Left lung (tissue), 10 donors: Measurements from ENCODE around the gene AMBP. TPM values are rescaled to one million over a fixed set of nuclear protein-coding genes. Genes with fewer than 3 reads are reported as not detected.

Source experiments
- ATAC-seq: fragments of 200-7000 bp; cut with Tn5 transposase; one replicate; pipeline ENCODE4 v1.9.1; 2020; ENCODE audit warnings: moderate library complexity
- DNase-seq, 4 donors: peaks; one replicate each; pipeline ENCODE4 v3.0.0-alpha.2; 2013 to 2020
- H3K27ac ChIP-seq, 2 donors: fragments of 200-600 bp; sonication (generic) in 1 of 2; one replicate each; pipeline versions ENCODE4 v1.5.0 to v1.8.0; 2020 to 2021
- H3K27me3 ChIP-seq, 2 donors: fragments of 200-600 bp; sonication (generic) in 1 of 2; one replicate each; pipeline versions ENCODE4 v1.5.0 to v1.8.0; 2020 to 2021
- H3K36me3 ChIP-seq, 2 donors: fragments of 200-600 bp; sonication (generic) in 1 of 2; one replicate each; pipeline versions ENCODE4 v1.5.0 to v1.8.0; 2020 to 2021
- H3K4me1 ChIP-seq, 2 donors: fragments of 200-600 bp; one replicate each; pipeline ENCODE4 v1.8.0; 2021
- H3K4me3 ChIP-seq, 2 donors: fragments of 200-600 bp; sonication (generic) in 1 of 2; one replicate each; pipeline versions ENCODE4 v1.5.0 to v1.8.0; 2020 to 2021; ENCODE audit warnings: mild to moderate bottlenecking in 1 of 2
- H3K9me3 ChIP-seq, 2 donors: fragments of 200-600 bp; sonication (generic) in 1 of 2; one replicate each; pipeline versions ENCODE4 v1.5.0 to v1.8.0; 2020 to 2021
- intact Hi-C, 2 donors: fragments of 100-400 bp; cut with DNase I; formaldehyde crosslinking; loops; one replicate each; pipeline versions ENCODE4 v1.11.2 to v1.14.2; 2022
- polyA plus RNA-seq, 6 donors: library from polyadenylated mRNA; unstranded; fragments of 120-200 nt; gene quantifications; one replicate each; pipeline ENCODE4 v1.2.1, GENCODE V29; 2013; ENCODE audit not compliant: insufficient read length in 6 of 6
- total RNA-seq, 2 donors: library from RNA; stranded (reverse); fragmentation: NEBNext Ultra II Directional; extraction: Animal tissue kit (Norgen Biotek cat#: 25700); gene quantifications; one replicate each; pipeline ENCODE4 v1.2.1, GENCODE V29; 2021
- TF ChIP-seq, protein P1 (sequence below), 2 donors: fragments of 200-600 bp; sonication (generic) in 1 of 2; IDR thresholded peaks; one replicate each; pipeline versions ENCODE4 v1.5.0 to v1.8.0; 2021; ENCODE audit warnings: antibody characterized with exemption in 2 of 2
- donor health status: DM: no; HTN: yes; CAD: no.
- donor health status: DM: no; HTN: no; CAD: no.

Gene AMBP
- total and polyA plus RNA-seq, 8 donors = 1.2 to 5.5 (median 2.5) TPM; not detected in 1

GRCh38 chr9:114039484-114039883 lies 38.6 kb downstream of the AMBP start:
- intact Hi-C loops = loop anchor here in 1 of 2 donors (10.0 kb wide), 2 partner anchors 235 to 305 kb away; no protein-coding TSS in a partner anchor
- H3K4me3 ChIP-seq = no peak overlapping the region
- H3K27me3 ChIP-seq = no peaks in the 10 kb centered on the region
- no peak overlapping the region for H3K27ac ChIP-seq
- peaks cover 0 to 42% of the 10 kb centered on the region in 2 donors for H3K36me3 ChIP-seq
- ATAC-seq = no peak
- TF ChIP-seq, protein P1, sequence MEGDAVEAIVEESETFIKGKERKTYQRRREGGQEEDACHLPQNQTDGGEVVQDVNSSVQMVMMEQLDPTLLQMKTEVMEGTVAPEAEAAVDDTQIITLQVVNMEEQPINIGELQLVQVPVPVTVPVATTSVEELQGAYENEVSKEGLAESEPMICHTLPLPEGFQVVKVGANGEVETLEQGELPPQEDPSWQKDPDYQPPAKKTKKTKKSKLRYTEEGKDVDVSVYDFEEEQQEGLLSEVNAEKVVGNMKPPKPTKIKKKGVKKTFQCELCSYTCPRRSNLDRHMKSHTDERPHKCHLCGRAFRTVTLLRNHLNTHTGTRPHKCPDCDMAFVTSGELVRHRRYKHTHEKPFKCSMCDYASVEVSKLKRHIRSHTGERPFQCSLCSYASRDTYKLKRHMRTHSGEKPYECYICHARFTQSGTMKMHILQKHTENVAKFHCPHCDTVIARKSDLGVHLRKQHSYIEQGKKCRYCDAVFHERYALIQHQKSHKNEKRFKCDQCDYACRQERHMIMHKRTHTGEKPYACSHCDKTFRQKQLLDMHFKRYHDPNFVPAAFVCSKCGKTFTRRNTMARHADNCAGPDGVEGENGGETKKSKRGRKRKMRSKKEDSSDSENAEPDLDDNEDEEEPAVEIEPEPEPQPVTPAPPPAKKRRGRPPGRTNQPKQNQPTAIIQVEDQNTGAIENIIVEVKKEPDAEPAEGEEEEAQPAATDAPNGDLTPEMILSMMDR (IDR thresholded peaks at IDR 0.05) = no peak
- H3K4me1 ChIP-seq = no peaks in the 10 kb centered on the region
- H3K9me3 ChIP-seq = no peaks in the 10 kb centered on the region
- no peak for DNase-seq

- no peaks in the 10 kb centered on the region for H3K9me3 ChIP-seq
- ATAC-seq (no peak), DNase-seq (no peak)
- TF ChIP-seq, protein P1 (IDR thresholded peaks at IDR 0.05) = no peak
- no peak overlapping the region for H3K27ac ChIP-seq
- H3K4me3 ChIP-seq = no peak overlapping the region
- peaks cover 0 to 46% of the 10 kb centered on the region in 2 donors for H3K36me3 ChIP-seq
- intact Hi-C loops = loop anchor here in 1 of 2 donors (10.0 kb wide), 2 partner anchors 234 to 304 kb away; no protein-coding TSS in a partner anchor
- no peaks in the 10 kb centered on the region for H3K27me3 ChIP-seq
- H3K4me1 ChIP-seq = no peaks in the 10 kb centered on the region
Observed at GRCh38 chr9:114038724-114039313, 39.3 kb downstream of the AMBP start.

DNA sequence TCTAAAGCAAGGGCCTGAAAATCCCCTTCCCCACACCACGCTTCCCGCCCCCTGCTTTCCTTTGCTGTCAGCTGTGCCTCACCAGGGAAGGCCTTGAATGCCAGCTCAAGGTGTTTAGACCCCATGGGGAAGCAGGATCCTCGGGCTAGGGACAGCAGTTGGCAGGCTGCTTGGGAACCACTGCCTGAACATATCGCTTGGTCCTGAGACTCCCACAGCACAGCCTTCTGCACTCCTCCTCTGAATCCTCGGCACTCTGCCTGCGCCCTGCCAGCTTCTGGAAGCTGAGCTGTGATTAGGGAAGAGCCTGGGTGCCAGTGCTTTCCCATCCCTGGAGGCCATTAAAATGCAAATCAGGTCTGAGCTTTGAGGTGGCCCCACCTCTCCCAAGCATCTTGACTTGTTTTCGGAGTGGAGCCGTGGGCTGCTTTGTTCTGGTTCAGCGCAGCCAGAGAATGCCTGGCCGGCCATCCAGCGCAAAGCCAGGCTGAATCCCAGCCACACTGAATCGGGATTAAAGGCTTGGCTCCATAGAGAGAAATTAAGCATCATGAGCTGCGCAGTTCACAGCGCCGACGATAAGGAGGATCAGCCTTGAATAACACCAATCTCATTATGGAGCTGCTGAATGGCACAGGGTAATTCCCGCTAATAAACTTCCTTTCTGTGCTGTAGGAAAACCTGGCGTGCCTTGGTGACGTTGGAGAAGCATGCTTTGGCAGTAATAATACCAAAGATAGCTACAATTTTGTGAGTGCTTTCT lies 40.0 kb downstream of the AMBP start:
- Histone ChIP-seq H3K9me3 (no peaks in the 10 kb centered on the region), H3K4me1 (no peaks in the 10 kb centered on the region), H3K27me3 (no peaks in the 10 kb centered on the region), H3K4me3 (no peak overlapping the region), H3K36me3 (peaks cover 0 to 46% of the 10 kb centered on the region in 2 donors), H3K27ac (no peak overlapping the region)
- ATAC-seq (no peak), DNase-seq (no peak)
- intact Hi-C loops = loop anchor here in 1 of 2 donors (10.0 kb wide), 2 partner anchors 233 to 303 kb away; no protein-coding TSS in a partner anchor
- TF ChIP-seq, protein P1 (IDR thresholded peaks at IDR 0.05) = no peak

DNA sequence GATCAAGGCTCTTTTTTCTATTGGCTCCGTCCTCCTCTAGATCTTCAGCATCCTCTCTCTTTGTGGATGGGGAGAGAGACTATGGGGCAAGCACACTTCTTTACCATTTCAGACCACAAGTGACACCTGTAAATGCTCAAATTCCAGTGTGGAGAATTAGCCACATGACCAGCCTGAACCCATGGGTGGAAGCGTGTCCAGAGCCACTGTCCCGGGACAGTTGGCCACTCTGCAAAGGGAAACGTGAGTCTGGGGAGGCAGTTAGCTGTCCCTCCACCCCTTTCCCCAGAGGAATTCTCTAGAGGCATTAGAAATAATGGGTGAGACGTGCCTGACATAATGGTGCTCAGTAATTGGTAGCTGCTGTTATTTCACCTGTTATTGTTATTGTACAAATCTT lies 40.9 kb downstream of the AMBP start:
- TF ChIP-seq, protein P1 (IDR thresholded peaks at IDR 0.05) = no peak

More for the DNA sequence above, 40.9 kb downstream of the AMBP start:
- DNase-seq (no peak), ATAC-seq (no peak)
- intact Hi-C loops = loop anchor here in 1 of 2 donors (10.0 kb wide), 2 partner anchors 232 to 302 kb away; no protein-coding TSS in a partner anchor
- no peak overlapping the region for H3K27ac ChIP-seq
- peaks cover 0 to 46% of the 10 kb centered on the region in 2 donors for H3K36me3 ChIP-seq
- H3K9me3 ChIP-seq = no peaks in the 10 kb centered on the region
- H3K27me3 ChIP-seq = no peaks in the 10 kb centered on the region
- no peak overlapping the region for H3K4me3 ChIP-seq
- no peaks in the 10 kb centered on the region for H3K4me1 ChIP-seq
